Measurements from ENCODE around the gene CFAP92.

The CFAP92 gene

GRCh38 chr3:129007792-129008191, 13.9 kb upstream of the CFAP92 start:
- DNase-seq (ENCODE audit: low read depth, low spot score) = no peak

- DNase-seq (ENCODE audit: low read depth, low spot score) = no peak
Observed at GRCh38 chr3:129006864-129007263, 13.0 kb upstream of the CFAP92 start.

- DNase-seq (ENCODE audit: low read depth, low spot score) = no peak
Observed at GRCh38 chr3:129005526-129006303, 11.8 kb upstream of the CFAP92 start.

GRCh38 chr3:129004639-129005295, 10.9 kb upstream of the CFAP92 start:
- DNase-seq (ENCODE audit: low read depth, low spot score) = no peak

GRCh38 chr3:129003578-129004112, 9.8 kb upstream of the CFAP92 start:
- DNase-seq (ENCODE audit: low read depth, low spot score) = no peak

- no peak for DNase-seq (ENCODE audit: low read depth, low spot score)
Observed at GRCh38 chr3:129002573-129003569, 9.0 kb upstream of the CFAP92 start.

GRCh38 chr3:129001806-129002572, 8.1 kb upstream of the CFAP92 start:
- no peak for DNase-seq (ENCODE audit: low read depth, low spot score)

GRCh38 chr3:129001101-129001805, 7.4 kb upstream of the CFAP92 start, which contains the start of gene EFCC1:
Gene EFCC1 (plus strand): TSS chr3:129001304. CDS start chr3:129001629, 325 bp downstream.
- no peak for DNase-seq (ENCODE audit: low read depth, low spot score)

GRCh38 chr3:129000742-129001100, 6.8 kb upstream of the CFAP92 start:
- DNase-seq (ENCODE audit: low read depth, low spot score) = no peak

- no peak for DNase-seq (ENCODE audit: low read depth, low spot score)
Observed at GRCh38 chr3:128999102-128999501, 5.2 kb upstream of the CFAP92 start.

- DNase-seq (ENCODE audit: low read depth, low spot score) = no peak
Observed at GRCh38 chr3:128998561-128998960, 4.7 kb upstream of the CFAP92 start.

GRCh38 chr3:128997486-128998133, 3.7 kb upstream of the CFAP92 start:
- DNase-seq (ENCODE audit: low read depth, low spot score) = no peak

- no peak for DNase-seq (ENCODE audit: low read depth, low spot score)
Observed at GRCh38 chr3:128996726-128997125, 2.9 kb upstream of the CFAP92 start.

GRCh38 chr3:128996200-128996599, 2.3 kb upstream of the CFAP92 start:
- no peak for DNase-seq (ENCODE audit: low read depth, low spot score)

- no peak for DNase-seq (ENCODE audit: low read depth, low spot score)
Observed at GRCh38 chr3:128995737-128996136, 1.9 kb upstream of the CFAP92 start.

- DNase-seq (ENCODE audit: low read depth, low spot score) = no peak
Observed at GRCh38 chr3:128994581-128995546, 988 bp upstream of the CFAP92 start.

GRCh38 chr3:128994173-128994512, 267 bp upstream of the CFAP92 start:
- no peak for DNase-seq (ENCODE audit: low read depth, low spot score)

- DNase-seq (ENCODE audit: low read depth, low spot score) = no peak
Observed at GRCh38 chr3:128992926-128993460, 883 bp downstream of the CFAP92 start.

All from activated CD4-positive, CD25-positive, alpha-beta regulatory T cell treated with anti-CD3 and anti-CD28 coated beads, Interleukin-2, amount 50 U/mL, for 16 hours (primary cell).